ENCODE results near the gene CACNA2D1.

Gene CACNA2D1

DNA sequence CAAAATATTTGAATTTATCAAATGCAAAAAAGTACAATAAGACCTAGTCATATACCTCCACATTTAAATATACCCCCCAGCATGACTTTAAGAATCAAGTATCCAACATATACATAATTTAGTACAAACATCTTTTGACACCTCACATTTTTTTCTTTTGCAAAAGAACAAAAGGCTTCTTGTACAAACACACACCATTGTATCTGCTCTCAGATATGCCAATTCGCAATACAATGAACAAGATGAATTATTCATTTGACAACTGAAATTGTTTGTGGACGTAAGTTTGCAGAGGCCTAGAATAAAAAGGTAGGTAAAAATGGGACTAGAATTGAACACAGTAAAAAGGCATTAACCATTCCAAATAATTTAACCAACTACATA is 154.4 kb downstream of the CACNA2D1 start:
- in situ Hi-C loops (cut with MboI; ENCODE audit: low sequenced_read_pairs): no loop called here

DNA sequence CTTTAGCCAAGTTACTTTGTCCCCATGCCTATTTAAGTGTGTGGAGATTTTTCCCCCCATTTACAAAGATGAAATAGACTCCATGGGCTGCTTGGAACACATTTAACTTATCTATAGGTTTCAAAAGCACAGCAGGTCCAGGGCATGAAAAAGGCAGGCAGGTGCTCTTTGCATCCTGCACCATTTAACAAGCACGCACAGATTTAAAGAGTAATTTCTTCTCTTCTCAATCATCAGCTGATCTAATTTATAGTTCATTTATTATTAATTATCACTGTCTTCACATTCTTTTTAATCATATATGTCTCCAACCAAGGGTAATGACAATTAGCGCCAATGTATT is 156.8 kb downstream of the CACNA2D1 start:
- in situ Hi-C loops (cut with MboI; ENCODE audit: low sequenced_read_pairs): no loop called here

GRCh38 chr7:82286096-82286797 is 157.3 kb downstream of the CACNA2D1 start:
- in situ Hi-C loops (cut with MboI; ENCODE audit: low sequenced_read_pairs): no loop called here

DNA sequence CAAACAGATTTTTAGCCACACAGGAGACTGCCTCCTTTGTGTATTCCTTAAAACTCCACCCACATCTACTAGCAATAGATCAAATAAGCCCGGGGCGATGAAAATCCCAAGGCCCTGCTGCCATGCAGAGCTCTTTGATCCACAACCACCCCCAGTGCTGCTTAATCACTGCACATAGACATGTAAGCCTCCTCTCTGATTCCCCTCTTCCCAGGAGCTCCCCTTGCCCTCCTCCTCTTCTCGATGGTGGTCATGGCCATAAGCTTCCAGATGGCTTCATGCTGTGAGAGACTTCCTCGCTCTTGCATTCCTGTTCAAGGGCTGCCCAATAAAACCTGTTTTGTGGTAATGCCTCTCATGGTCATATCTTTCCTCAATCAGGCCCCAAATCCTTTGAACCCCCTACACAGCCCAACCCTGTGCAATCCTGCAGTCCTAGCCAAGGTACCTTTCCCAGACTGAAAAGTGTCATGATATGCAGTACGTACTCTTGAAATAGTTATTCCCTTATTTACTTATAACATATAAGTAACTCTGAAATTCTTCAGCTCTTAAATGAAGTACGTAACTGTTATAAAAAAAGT is 158.5 kb downstream of the CACNA2D1 start:
- in situ Hi-C loops (cut with MboI; ENCODE audit: low sequenced_read_pairs): no loop called here

DNA sequence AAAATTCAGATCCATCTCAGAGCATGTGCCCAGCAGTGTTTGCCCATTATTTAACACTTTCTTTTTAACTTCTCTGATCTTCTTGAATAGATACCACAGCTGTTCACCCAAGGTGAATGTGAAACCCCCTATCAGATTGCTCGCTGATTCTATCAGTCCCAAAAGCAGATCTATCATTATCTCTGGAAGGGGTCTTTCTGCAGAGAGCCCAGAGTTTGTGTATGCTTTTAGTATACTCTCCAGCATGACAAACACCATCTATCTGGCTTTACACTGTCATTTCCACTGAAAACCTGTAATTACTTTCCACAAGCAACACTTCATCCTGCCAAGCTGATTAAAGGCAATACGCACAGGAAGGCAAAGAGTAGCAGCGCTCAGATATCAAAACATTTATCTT is 168.2 kb downstream of the CACNA2D1 start:
- in situ Hi-C loops (cut with MboI; ENCODE audit: low sequenced_read_pairs): no loop called here

- in situ Hi-C loops (cut with MboI; ENCODE audit: low sequenced_read_pairs): no loop called here
Measured at GRCh38 chr7:82274681-82275080, 168.9 kb downstream of the CACNA2D1 start.

DNA sequence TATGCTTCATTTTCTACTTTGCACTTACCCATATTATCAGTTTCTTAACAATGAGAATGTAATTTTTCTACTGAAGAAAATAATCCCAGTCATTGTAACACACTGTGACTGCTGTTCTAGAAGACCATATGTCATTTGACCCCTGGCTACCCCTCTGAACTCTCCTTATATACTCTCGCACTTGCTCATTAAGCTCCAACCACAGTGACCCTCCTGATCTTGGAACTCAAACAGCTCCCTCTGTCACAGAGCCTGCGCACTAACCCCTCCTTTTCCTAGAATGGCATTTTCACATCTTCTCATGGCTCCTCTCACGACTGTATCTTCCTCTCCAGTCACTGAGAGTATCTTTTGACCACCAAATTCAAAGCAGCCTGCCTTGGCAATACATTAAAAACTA is 169.7 kb downstream of the CACNA2D1 start:
- in situ Hi-C loops (cut with MboI; ENCODE audit: low sequenced_read_pairs): no loop called here

- in situ Hi-C loops (cut with MboI; ENCODE audit: low sequenced_read_pairs): no loop called here
Measured at GRCh38 chr7:82270870-82271269, 172.7 kb downstream of the CACNA2D1 start.

GRCh38 chr7:82268632-82269031 is 174.9 kb downstream of the CACNA2D1 start:
- in situ Hi-C loops (cut with MboI; ENCODE audit: low sequenced_read_pairs): no loop called here

GRCh38 chr7:82266081-82266480 is 177.5 kb downstream of the CACNA2D1 start:
- in situ Hi-C loops (cut with MboI; ENCODE audit: low sequenced_read_pairs): no loop called here

- in situ Hi-C loops (cut with MboI; ENCODE audit: low sequenced_read_pairs): no loop called here
Measured at GRCh38 chr7:82264783-82265305, 178.7 kb downstream of the CACNA2D1 start.

GRCh38 chr7:82263920-82264782 is 179.4 kb downstream of the CACNA2D1 start:
- in situ Hi-C loops (cut with MboI; ENCODE audit: low sequenced_read_pairs): no loop called here

GRCh38 chr7:82258181-82258580 is 185.4 kb downstream of the CACNA2D1 start:
- in situ Hi-C loops (cut with MboI; ENCODE audit: low sequenced_read_pairs): no loop called here

DNA sequence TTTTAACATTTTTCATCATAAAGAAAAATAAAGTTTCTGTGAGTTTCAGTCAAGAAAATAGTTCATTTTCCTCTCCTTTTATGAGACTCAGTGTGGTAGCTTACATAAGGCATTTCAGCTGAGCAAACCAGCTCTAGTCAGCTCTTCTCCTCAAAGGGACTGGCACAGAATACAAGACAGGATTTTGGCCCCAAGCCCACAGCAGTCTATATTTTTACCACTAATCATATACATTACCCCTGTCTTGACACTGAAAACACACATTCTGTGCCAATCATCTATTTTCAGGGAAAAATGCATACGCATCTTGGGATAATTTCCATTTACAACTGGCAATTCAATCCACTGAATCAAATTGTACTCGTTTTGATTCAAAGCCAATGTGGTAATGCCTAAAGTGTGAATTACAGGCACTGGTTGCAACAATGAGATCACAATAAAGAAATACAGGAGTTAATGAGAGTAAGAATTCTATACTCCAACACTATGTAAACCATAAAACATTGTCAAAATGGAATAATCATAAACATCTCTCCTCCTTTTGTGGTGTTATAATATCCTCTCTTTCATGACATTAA is 186.4 kb downstream of the CACNA2D1 start:
- in situ Hi-C loops (cut with MboI; ENCODE audit: low sequenced_read_pairs): no loop called here

- in situ Hi-C loops (cut with MboI; ENCODE audit: low sequenced_read_pairs): no loop called here
Measured at GRCh38 chr7:82255706-82256105, 187.9 kb downstream of the CACNA2D1 start.

- in situ Hi-C loops (cut with MboI; ENCODE audit: low sequenced_read_pairs): no loop called here
Measured at GRCh38 chr7:82250598-82250997, 193.0 kb downstream of the CACNA2D1 start.

DNA sequence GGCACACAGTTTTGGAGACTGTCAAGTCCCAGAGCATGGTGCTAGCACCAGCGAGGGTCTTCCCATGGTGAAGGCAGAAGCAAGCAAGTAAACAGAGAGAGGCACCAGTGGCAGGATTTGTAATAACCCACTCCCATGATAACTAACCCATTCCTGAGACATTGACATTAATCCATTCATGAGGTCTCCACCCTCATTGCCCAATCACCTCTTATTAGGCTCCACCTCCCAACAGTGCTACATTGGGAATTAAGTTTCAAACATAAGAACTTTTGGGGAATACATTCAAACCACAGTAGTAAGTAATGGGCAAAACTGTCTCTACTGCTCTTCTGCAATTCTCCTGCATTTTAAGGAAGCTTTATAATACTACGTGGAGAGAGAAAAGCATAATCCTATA is 193.6 kb downstream of the CACNA2D1 start:
- in situ Hi-C loops (cut with MboI; ENCODE audit: low sequenced_read_pairs): no loop called here

DNA sequence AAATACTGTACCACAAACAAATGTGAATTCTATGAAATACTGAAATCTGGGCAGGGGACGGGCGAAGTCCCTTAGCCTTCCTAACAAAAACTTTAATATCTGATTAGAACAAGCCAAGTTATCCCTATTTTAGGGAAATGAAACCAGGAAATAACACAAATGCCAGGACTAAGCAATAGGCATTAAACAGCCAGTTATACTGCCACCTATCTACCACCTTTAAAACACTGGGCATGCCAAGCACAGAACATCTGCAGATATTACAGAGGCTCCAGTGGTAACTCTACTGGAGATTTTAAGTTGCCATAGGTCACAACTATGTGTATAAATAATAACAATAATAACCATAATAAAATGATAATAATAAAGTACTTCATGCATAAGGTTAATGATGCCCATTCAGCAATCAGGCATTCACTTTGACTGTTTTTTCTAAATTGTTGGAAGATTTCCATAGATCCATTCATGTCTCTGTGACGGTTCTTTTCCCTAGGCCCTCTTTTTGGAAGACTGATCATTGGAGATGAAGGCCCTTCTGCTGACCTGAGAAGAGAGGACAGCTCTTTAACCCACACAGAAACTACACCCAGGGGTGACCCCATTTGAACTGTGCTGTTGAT is 195.7 kb downstream of the CACNA2D1 start:
- in situ Hi-C loops (cut with MboI; ENCODE audit: low sequenced_read_pairs): no loop called here

DNA sequence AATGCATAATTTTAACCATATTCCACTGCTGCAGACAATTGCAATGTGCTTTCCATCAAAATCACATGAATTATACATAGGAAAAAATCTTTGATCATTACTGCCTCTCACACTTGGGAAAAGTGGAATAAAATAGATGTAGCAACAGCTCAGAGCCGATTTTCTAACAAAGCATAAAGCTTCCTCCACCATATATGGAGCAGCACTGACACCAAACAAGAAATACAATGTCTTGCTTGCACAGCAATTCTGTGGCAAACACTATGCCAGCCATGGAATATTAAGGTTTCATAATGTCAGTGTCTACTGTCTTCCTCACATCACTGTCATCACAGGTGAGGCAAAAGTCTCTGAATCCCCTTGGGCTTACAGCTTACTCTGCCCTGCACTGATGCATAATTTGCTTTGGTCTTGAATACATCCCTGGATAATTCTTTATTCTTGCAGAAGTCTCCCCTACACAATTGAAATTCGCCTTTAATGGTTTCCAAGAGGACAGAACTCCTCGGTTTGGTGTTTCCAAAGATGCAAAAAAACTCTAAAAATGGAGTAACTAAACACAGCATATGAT is 198.5 kb downstream of the CACNA2D1 start:
- in situ Hi-C loops (cut with MboI; ENCODE audit: low sequenced_read_pairs): no loop called here

DNA sequence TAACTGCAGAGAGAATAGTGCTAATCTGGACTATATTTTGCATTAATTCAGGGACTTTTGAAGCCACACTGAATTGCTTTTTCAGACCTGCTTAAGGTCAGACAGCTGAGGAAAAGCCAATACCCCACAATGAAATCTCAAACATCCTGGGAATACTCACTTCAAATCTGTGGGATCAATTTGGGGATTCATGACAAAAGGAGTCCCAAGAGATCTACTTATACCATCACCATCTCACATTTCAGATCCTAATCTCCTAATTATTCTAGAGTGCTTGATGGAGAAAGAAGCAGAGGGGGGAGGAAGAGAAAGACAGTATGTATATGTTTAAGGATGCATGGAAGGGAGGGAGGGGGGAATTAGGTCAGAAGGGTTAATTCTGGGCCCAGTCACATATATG is 202.2 kb downstream of the CACNA2D1 start:
- in situ Hi-C loops (cut with MboI; ENCODE audit: low sequenced_read_pairs): no loop called here

- in situ Hi-C loops (cut with MboI; ENCODE audit: low sequenced_read_pairs): no loop called here
Measured at GRCh38 chr7:82235713-82236112, 207.9 kb downstream of the CACNA2D1 start.

Data from HL-60/S4 treated with retinoic acid at 250 ng/mL for 4 days and 3 days (cell line).